Karpas-422 (cell line): ENCODE data around the gene PUS10. TPM values are rescaled to one million over a fixed set of nuclear protein-coding genes. Genes with fewer than 3 reads are reported as not detected.

Experiments
- DNase-seq: peaks from one replicate; pipeline ENCODE4 v3.0.0-alpha.2; 2015
- H2AFZ ChIP-seq: fragments of 200-600 bp; sonication (generic); 2 replicates; pipeline ENCODE4 v1.6.1; 2014; ENCODE audit warnings: antibody characterized with exemption, low read length, mixed read lengths
- H3K27ac ChIP-seq: fragments of 200-600 bp; sonication (generic); 2 replicates; pipeline ENCODE4 v1.5.1; 2014; ENCODE audit warnings: mild to moderate bottlenecking, low read length, moderate library complexity
- H3K27me3 ChIP-seq: fragments of 200-600 bp; sonication (generic); 2 replicates; pipeline ENCODE4 v1.6.1; 2014; ENCODE audit warnings: low read length, mixed read lengths
- H3K36me3 ChIP-seq: fragments of 200-600 bp; sonication (generic); 2 replicates; pipeline ENCODE4 v1.6.1; 2014; ENCODE audit warnings: low read length, mixed read lengths; ENCODE audit not compliant: insufficient read depth
- H3K4me1 ChIP-seq: fragments of 200-600 bp; sonication (generic); 2 replicates; pipeline ENCODE4 v1.6.1; 2014; ENCODE audit warnings: mild to moderate bottlenecking, low read length, mixed read lengths
- H3K4me2 ChIP-seq: fragments of 200-600 bp; sonication (generic); 2 replicates; pipeline ENCODE4 v1.6.1; 2014; ENCODE audit warnings: low read length, low read depth, mild to moderate bottlenecking; ENCODE audit not compliant: poor library complexity, severe bottlenecking
- H3K4me3 ChIP-seq: fragments of 200-600 bp; sonication (generic); 2 replicates; pipeline ENCODE4 v1.5.1; 2014; ENCODE audit warnings: mild to moderate bottlenecking, antibody characterized with exemption, low read length, mixed read lengths
- H3K79me2 ChIP-seq: fragments of 200-600 bp; sonication (generic); 2 replicates; pipeline ENCODE4 v1.6.1; 2014; ENCODE audit warnings: mild to moderate bottlenecking, low read length, mixed read lengths
- H3K9ac ChIP-seq: fragments of 200-600 bp; sonication (generic); 2 replicates; pipeline ENCODE4 v1.6.0; 2014; ENCODE audit warnings: low read length
- H3K9me2 ChIP-seq: fragments of 200-600 bp; sonication (generic), shearing (Covaris generic); replicated peaks from 2 replicates; pipeline ENCODE4 v1.6.0; 2014; ENCODE audit warnings: mild to moderate bottlenecking, low read length, moderate library complexity; ENCODE audit not compliant: insufficient read depth
- H3K9me3 ChIP-seq: fragments of 300-700, 200-600 bp; sonication (generic); 2 replicates; pipeline ENCODE4 v1.6.1; 2014; ENCODE audit warnings: low read length, mixed read lengths
- H4K20me1 ChIP-seq: fragments of 200-600 bp; sonication (generic); 2 replicates; pipeline ENCODE4 v1.6.1; 2014; ENCODE audit warnings: mild to moderate bottlenecking, antibody characterized with exemption, low read length, low read depth; ENCODE audit not compliant: insufficient read depth
- total RNA-seq: library from RNA; depleted of rRNA; stranded (reverse); fragments of >200 nt; shearing (Covaris generic); gene quantifications from 2 replicates; pipeline ENCODE4 v1.2.3, GENCODE V29; 2014; ENCODE audit warnings: low replicate concordance

Gene PUS10
- total RNA-seq, 1 experiment from 2014 or later = 18.8 TPM

DNA sequence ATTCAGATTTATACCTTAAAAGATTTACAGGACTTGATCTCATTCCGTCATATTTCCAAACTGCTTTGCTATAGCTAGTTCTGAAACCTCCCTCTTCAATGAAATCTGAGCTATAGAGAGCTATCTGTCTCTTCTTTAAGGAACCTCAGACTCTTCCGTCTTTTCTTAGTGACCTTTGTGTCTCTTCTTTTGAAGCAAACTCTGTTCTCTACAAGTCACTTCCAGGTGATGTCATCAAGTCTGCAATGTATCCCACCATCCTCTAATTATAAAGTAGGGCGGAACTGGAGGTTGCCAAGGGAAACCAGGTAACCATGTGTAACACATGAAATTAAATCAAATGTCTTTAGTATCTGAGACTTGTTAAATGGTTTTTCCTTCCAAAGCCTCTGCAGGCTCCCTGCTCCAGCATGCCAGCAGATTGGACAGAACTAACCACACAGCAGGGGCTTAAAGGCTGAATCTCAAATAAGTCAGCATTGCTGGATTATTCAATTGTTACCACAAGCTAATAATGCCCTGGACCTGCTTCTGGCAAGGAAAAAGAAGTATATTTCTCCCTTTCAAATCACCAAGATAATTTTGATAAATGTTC is 41.7 kb downstream of the PUS10 start:
- Histone ChIP-seq H3K27ac (peak overlapping the region; percentile 95), H3K36me3 (no peaks in the 10 kb centered on the region), H2AFZ (peak overlapping the region; percentile 13), H3K9me3 (no peaks in the 10 kb centered on the region), H3K79me2 (peaks cover 6% of the 10 kb centered on the region; the same call in 1 of the 2 replicates), H3K9ac (peak overlapping the region; percentile 62), H3K27me3 (no peaks in the 10 kb centered on the region), H3K4me2 (peak overlapping the region; percentile 92), H3K4me3 (peak overlapping the region; percentile 44), H3K9me2 (no peaks in the 10 kb centered on the region), H3K4me1 (peaks cover 88% of the 10 kb centered on the region), H4K20me1 (no peaks in the 10 kb centered on the region)
- DNase-seq = peak; percentile 85

GRCh38 chr2:60974652-60975051 is 43.4 kb downstream of the PUS10 start:
- no peak for DNase-seq
- H3K9me3 ChIP-seq = no peaks in the 10 kb centered on the region
- H3K4me2 ChIP-seq = peak overlapping the region; percentile 92
- H4K20me1 ChIP-seq = no peaks in the 10 kb centered on the region
- H3K9ac ChIP-seq = no peak overlapping the region
- H3K9me2 ChIP-seq = no peaks in the 10 kb centered on the region
- H3K27ac ChIP-seq = peak overlapping the region; percentile 95
- no peaks in the 10 kb centered on the region for H3K27me3 ChIP-seq
- H3K79me2 ChIP-seq = peaks cover 6% of the 10 kb centered on the region; the same call in 1 of the 2 replicates
- no peaks in the 10 kb centered on the region for H3K36me3 ChIP-seq
- no peak overlapping the region for H2AFZ ChIP-seq
- H3K4me1 ChIP-seq = peaks cover 85% of the 10 kb centered on the region
- H3K4me3 ChIP-seq = no peak overlapping the region; the same call in 1 of the 2 replicates

DNA sequence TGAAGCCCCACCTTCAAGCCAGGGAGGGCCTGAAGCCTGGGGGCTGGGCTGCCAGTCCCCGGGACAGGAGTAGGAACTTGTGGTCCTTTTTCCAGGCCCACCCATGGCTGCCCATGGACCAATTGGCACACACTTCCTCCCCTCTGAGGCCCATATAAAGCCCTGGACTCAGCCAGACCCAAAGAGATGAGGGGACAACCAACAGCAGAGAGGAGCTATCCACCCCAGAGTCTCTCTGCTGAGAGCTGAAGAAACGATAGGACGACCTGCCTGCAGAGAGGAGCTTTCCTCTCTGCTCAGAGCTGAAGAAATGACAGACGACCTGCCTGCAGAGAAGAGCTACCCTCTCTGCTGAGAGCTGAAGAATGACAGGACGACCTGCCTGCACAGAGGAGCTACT is 44.4 kb downstream of the PUS10 start:
- Histone ChIP-seq H3K9me2 (no peaks in the 10 kb centered on the region), H2AFZ (peak overlapping the region; percentile 14; the same call in 1 of the 2 replicates), H3K9ac (peak overlapping the region; percentile 80), H3K27ac (peak overlapping the region; percentile 95), H3K27me3 (no peaks in the 10 kb centered on the region), H3K4me2 (peak overlapping the region; percentile 92), H3K4me3 (peak overlapping the region; percentile 68), H3K36me3 (no peaks in the 10 kb centered on the region), H4K20me1 (no peaks in the 10 kb centered on the region), H3K9me3 (no peaks in the 10 kb centered on the region), H3K4me1 (peaks cover 85% of the 10 kb centered on the region), H3K79me2 (peaks cover 6% of the 10 kb centered on the region; the same call in 1 of the 2 replicates)
- peak; percentile 91 for DNase-seq

DNA sequence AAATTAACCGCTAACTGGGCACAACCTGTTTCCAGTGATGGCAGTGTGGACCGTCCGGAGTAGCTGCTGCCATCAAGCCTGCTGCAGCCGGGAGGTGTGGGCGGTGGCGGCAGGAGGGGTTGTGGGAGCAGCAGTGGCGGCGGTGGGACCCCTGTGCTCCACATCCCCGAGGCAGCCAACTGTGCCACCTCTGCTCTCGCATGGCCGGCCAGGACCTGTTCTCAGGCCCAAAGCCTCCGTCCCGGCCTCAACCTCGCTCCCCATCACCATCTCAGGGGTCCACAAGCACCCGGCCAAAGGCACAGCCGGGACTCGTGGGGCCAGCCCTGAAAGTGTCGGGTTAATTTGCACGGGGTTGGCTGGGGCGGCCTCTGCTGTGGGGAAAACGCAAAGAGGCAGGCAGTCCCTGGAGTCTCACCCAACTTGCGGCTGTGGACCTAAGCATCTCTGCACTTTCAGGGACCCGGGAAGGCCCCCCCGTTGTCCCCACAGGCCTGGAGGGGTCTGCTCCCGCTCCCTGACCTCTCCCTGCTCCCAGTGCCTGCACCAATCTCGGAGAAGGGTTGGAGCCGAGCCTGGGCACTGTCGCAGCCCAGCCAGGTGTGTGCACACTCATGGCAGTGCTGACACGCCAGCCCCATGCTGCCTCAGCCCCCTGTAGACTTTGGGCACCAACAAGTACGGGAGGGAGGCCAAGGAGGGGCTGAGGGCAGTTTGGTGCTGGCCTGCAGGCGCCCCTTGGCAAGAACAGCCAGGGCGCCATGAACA is 45.0 kb downstream of the PUS10 start:
- Histone ChIP-seq H3K27ac (peak overlapping the region; percentile 95), H3K9me2 (no peaks in the 10 kb centered on the region), H3K4me2 (peak overlapping the region; percentile 92), H3K4me1 (peaks cover 87% of the 10 kb centered on the region), H4K20me1 (no peaks in the 10 kb centered on the region), H2AFZ (peak overlapping the region; percentile 14; the same call in 1 of the 2 replicates), H3K4me3 (peak overlapping the region; percentile 68), H3K9me3 (no peaks in the 10 kb centered on the region), H3K79me2 (peaks cover 6% of the 10 kb centered on the region; the same call in 1 of the 2 replicates), H3K27me3 (no peaks in the 10 kb centered on the region), H3K9ac (peak overlapping the region; percentile 80), H3K36me3 (0 out of 2 replicates have a peak, but pooled peaks cover 4% of the 10 kb centered on the region)
- peak; percentile 94 for DNase-seq

DNA sequence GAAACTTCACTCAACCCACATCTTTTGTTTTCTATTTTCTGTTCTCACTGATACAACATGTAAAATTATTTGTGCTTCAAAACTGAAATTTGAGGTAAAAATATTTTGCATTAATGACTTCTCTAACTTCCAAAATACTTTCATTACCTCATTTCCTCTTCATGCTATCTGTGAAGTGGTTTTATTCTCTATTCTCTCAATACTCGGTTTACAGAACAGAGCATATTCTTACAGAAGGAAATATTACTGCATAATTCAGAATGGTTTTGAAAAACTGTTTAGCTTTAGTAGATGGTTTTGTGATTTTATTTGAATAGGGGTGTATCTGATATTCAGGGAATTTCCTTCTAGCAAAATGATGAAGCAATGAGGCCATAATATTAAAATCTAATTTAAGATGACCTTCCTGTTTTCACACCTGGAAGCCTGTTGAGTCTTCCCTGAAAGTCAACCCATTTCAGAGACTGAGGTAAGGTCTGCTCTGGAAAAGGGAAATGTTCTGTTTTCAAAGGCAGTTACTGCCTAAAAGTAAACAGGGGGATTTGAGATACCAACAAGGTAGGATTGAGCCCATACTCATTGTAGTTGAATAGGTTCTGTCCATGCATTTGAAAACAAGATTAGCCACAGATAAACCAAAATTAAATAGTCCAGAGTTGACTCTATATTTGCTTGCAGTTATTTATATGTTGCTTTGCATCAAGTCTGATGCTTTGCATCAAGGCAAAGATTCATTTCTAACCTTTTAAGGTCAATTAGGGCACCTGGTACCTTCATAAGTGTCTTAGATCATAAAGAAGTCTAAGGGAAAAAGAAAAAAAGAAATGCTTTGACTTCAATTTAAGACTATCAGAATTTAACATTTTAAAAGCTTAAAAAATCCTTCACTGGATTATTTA is 51.3 kb downstream of the PUS10 start:
- Histone ChIP-seq H3K79me2 (no peaks in the 10 kb centered on the region), H3K27me3 (no peaks in the 10 kb centered on the region), H3K9me2 (no peaks in the 10 kb centered on the region), H3K4me3 (peak overlapping the region; percentile 14), H4K20me1 (no peaks in the 10 kb centered on the region), H3K27ac (peak overlapping the region; percentile 75), H3K9me3 (no peaks in the 10 kb centered on the region), H3K4me1 (peaks cover 81% of the 10 kb centered on the region), H3K9ac (no peak overlapping the region), H3K4me2 (peak overlapping the region; percentile 53), H3K36me3 (peaks cover 13% of the 10 kb centered on the region), H2AFZ (0 out of 2 replicates have a peak overlapping the region, but pooled peaks have one; percentile 46)
- DNase-seq = peak; percentile 78

- Histone ChIP-seq H3K27me3 (no peaks in the 10 kb centered on the region), H3K79me2 (no peaks in the 10 kb centered on the region), H3K9ac (no peak overlapping the region), H3K36me3 (peaks cover 13% of the 10 kb centered on the region), H3K9me2 (no peaks in the 10 kb centered on the region), H2AFZ (peak overlapping the region; percentile 56), H4K20me1 (no peaks in the 10 kb centered on the region), H3K4me3 (no peak overlapping the region), H3K27ac (peak overlapping the region; percentile 75), H3K9me3 (no peaks in the 10 kb centered on the region), H3K4me1 (peaks cover 75% of the 10 kb centered on the region), H3K4me2 (no peak overlapping the region)
- no peak for DNase-seq
Measured at GRCh38 chr2:60965499-60965785, 52.6 kb downstream of the PUS10 start.

DNA sequence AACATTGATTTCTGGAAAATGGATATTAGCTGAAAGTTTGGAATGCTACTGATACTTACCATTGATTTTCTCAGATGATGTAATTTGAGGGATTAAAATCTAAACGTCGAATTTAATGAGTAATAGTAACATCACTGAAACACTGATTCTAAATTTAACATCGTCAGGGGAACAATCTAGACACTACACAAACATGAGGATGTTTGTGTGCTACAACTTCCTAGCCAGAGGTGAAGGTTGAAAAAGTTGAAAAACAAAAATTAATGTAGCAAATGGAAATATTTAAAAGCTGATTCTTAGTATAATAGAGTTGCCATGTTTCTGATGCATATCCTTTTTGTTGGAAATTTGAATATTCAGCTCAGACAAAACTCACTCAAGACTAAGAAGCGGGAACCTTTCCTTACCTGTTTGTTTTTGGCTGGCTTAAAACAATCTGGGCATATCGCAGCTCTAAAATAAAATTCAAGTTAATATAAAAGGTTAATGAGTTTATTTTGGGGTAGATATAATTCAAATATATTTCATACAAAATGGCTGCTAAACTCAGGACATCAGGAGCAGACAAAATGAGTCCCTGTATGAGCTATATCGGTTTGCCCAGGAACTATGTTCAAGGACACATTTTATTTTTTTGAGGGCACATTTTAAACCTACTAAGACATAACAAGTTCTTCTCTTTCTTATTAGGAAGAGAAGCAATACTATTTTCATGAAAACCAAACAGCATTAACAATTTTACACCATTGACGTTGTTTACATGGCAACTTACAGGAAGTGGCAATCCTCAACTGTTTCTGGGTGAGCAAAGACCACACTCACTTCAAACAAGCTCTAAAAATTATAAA is 53.2 kb downstream of the PUS10 start:
- no peaks in the 10 kb centered on the region for H3K9me3 ChIP-seq
- H3K4me2 ChIP-seq = no peak overlapping the region
- no peak for DNase-seq
- no peaks in the 10 kb centered on the region for H3K79me2 ChIP-seq
- H2AFZ ChIP-seq = peak overlapping the region; percentile 56
- H3K27ac ChIP-seq = peak overlapping the region; percentile 75
- H3K4me1 ChIP-seq = peaks cover 69% of the 10 kb centered on the region
- no peaks in the 10 kb centered on the region for H3K27me3 ChIP-seq
- H3K9ac ChIP-seq = no peak overlapping the region
- peaks cover 13% of the 10 kb centered on the region for H3K36me3 ChIP-seq
- no peaks in the 10 kb centered on the region for H3K9me2 ChIP-seq
- no peaks in the 10 kb centered on the region for H4K20me1 ChIP-seq
- H3K4me3 ChIP-seq = no peak overlapping the region
